Activated CD8-positive, alpha-beta memory T cell treated with anti-CD3 and anti-CD28 coated beads, Interleukin-2, amount 50 U/mL, for 4 hours (primary cell): ENCODE results near the gene CYP2D6.

Experiments used
- DNase-seq: peaks from one replicate; pipeline ENCODE4 v3.0.0-alpha.2; 2020

Gene CYP2D6

GRCh38 chr22:42079319-42080251 is 51.0 kb downstream of the CYP2D6 start, which contains the start of gene SMDT1:
TSS of gene SMDT1 (plus strand) at chr22:42079700. CDS start at chr22:42079769, 69 bp downstream.
- peak; percentile 98 for DNase-seq

GRCh38 chr22:42078469-42079318 is 51.9 kb downstream of the CYP2D6 start:
- peak; percentile 29 for DNase-seq

- no peak for DNase-seq
Observed at GRCh38 chr22:42077486-42078125, 53.0 kb downstream of the CYP2D6 start.

- no peak for DNase-seq
Observed at GRCh38 chr22:42076764-42077485, 53.7 kb downstream of the CYP2D6 start.
